Vagina (tissue), 2 donors: ENCODE measurements around the gene TXNRD2. TPM values are rescaled to one million over a fixed set of nuclear protein-coding genes. Genes with fewer than 3 reads are reported as not detected.

Experiments used
- DNase-seq, 2 donors: peaks; one replicate each; pipeline ENCODE4 v3.0.0-alpha.2; 2017; ENCODE audit errors: extremely low spot score in 2 of 2
- H3K27ac ChIP-seq: fragments of 200-600 bp; sonication (generic); one replicate; pipeline ENCODE4 v1.5.1; 2019
- H3K27me3 ChIP-seq: fragments of 200-600 bp; sonication (generic); one replicate; pipeline ENCODE4 v1.5.1; 2019
- H3K36me3 ChIP-seq, 2 donors: fragments of 200-600 bp; sonication (generic); one replicate each; pipeline ENCODE4 v1.5.1; 2017 to 2019
- H3K4me1 ChIP-seq: fragments of 200-600 bp; sonication (generic); one replicate; pipeline ENCODE4 v1.5.1; 2019
- H3K4me3 ChIP-seq, 2 donors: fragments of 200-600 bp; sonication (generic); 1 replicate in 1 of 2; 2 replicates in 1 of 2; pipeline ENCODE4 v1.5.1; 2016 to 2019
- H3K9me3 ChIP-seq: fragments of 200-600 bp; sonication (generic); one replicate; pipeline ENCODE4 v1.5.1; 2019
- POLR2A ChIP-seq, 2 donors: fragments of 450-650 bp; IDR thresholded peaks; one replicate each; pipeline ENCODE4 v1.6.1; 2017; ENCODE audit warnings: antibody characterized with exemption in 2 of 2, mild to moderate bottlenecking in 2 of 2, moderate library complexity in 2 of 2
- POLR2AphosphoS5 ChIP-seq, 2 donors: sonication (generic); formaldehyde crosslinking; IDR thresholded peaks; one replicate each; pipeline ENCODE4 v1.9.0; 2017; ENCODE audit warnings: antibody characterized with exemption in 2 of 2, mild to moderate bottlenecking in 2 of 2, low read depth in 1 of 2; ENCODE audit not compliant: insufficient read depth in 1 of 2
- intact Hi-C: fragments of 100-400 bp; cut with DNase I; formaldehyde crosslinking; loops from one replicate; pipeline ENCODE4 v1.15.1; 2023
- total RNA-seq: library from RNA; depleted of rRNA; stranded (reverse); fragments of >200 nt; gene quantifications from one replicate; pipeline ENCODE4 v1.2.3, GENCODE V29; 2016
- TF ChIP-seq, protein P1 (sequence below), 3 experiments: fragments of 450-650 bp in 2 of 3; fragments of 200-600 bp in 1 of 3; sonication (generic) in 1 of 3; IDR thresholded peaks; one replicate each; pipeline ENCODE4 v1.5.1; 2017 to 2019; ENCODE audit warnings: antibody characterized with exemption in 3 of 3, mild to moderate bottlenecking in 2 of 3, moderate library complexity in 2 of 3

TXNRD2 gene
- total RNA-seq, 1 donor from 2014 or later: 13.5 TPM

DNA sequence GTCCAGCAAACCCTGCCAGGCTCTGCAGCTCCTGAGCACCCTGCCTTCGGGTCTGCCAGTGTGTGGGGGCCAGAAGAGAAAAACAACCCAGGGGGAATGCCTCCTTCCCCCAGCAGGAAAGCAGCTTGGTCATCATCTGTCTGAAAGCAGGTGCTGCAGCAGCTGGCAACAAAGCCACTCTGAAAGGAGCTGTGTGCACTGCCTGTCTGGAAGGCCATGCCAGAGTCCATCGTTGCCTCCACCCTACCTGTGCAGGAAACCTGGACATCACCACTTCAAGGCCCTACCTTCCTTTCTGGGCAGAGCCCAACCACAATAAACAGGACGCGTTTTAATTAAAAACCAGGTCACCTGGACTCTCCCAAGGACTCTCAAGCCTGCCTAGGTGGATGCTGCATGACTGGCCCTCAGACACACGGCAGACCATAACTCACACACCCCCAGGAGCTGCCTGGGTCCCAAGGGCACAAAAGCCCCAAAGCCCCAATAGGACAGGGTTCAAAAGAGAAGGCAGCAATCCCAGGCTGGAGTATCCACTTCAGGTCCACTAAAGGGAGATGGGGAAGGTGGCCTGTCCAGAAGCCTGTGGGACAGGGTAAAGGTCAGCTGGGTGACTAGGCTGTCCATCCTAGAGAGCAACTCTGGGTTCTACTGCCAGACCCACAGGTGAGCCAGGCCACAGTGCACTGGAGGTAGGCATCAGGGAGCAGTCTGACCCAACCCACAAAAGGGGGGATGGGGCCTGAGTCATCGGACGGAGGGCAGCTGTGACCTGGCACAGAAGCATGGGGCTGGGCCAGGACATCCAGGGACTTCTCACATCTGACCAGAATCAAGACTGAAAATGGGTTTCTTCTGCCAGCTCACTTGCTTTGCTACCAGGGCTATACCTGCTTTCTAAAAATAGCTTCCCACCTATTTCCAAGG, 93.1 kb downstream of the TXNRD2 start:
- H3K27ac ChIP-seq: no peak overlapping the region
- peaks cover 79% of the 10 kb centered on the region for H3K4me1 ChIP-seq
- no peak for DNase-seq

DNA sequence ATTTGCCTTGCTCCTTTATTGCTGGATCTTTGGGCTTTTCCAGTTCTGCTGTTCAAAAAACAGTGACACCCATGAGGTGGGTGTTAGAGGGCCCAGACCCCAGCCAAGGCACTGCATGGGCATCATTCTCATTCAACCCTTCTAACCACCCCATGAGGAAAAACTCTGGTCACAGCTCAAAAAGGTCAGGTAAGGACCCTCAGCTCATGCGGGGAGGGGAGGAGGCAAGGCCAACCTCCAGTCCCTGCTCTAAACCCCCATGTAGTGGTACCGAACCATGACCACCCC, 94.3 kb downstream of the TXNRD2 start:
- Histone ChIP-seq H3K9me3 (no peaks in the 10 kb centered on the region), H3K4me1 (peaks cover 77% of the 10 kb centered on the region), H3K27ac (no peak overlapping the region), H3K27me3 (no peaks in the 10 kb centered on the region), H3K4me3 (no peak overlapping the region), H3K36me3 (peaks cover 0 to 15% of the 10 kb centered on the region in 2 donors)
- no peak for TF ChIP-seq POLR2AphosphoS5 (IDR thresholded peaks at IDR 0.05; ENCODE audit: insufficient read depth in 1 of 2, low read depth in 1 of 2)
- no peak for TF ChIP-seq POLR2A (IDR thresholded peaks at IDR 0.05)
- TF ChIP-seq, protein P1, sequence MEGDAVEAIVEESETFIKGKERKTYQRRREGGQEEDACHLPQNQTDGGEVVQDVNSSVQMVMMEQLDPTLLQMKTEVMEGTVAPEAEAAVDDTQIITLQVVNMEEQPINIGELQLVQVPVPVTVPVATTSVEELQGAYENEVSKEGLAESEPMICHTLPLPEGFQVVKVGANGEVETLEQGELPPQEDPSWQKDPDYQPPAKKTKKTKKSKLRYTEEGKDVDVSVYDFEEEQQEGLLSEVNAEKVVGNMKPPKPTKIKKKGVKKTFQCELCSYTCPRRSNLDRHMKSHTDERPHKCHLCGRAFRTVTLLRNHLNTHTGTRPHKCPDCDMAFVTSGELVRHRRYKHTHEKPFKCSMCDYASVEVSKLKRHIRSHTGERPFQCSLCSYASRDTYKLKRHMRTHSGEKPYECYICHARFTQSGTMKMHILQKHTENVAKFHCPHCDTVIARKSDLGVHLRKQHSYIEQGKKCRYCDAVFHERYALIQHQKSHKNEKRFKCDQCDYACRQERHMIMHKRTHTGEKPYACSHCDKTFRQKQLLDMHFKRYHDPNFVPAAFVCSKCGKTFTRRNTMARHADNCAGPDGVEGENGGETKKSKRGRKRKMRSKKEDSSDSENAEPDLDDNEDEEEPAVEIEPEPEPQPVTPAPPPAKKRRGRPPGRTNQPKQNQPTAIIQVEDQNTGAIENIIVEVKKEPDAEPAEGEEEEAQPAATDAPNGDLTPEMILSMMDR (IDR thresholded peaks at IDR 0.05): no peak
- DNase-seq: no peak
- intact Hi-C loops: no loop called here

More for the DNA sequence above, 93.1 kb downstream of the TXNRD2 start:
- Histone ChIP-seq H3K4me3 (no peak overlapping the region), H3K36me3 (peaks cover 0 to 15% of the 10 kb centered on the region in 2 donors), H3K9me3 (no peaks in the 10 kb centered on the region), H3K27me3 (no peaks in the 10 kb centered on the region)
- intact Hi-C loops: no loop called here
- TF ChIP-seq POLR2A (IDR thresholded peaks at IDR 0.05): no peak
- no peak for TF ChIP-seq POLR2AphosphoS5 (IDR thresholded peaks at IDR 0.05; ENCODE audit: insufficient read depth in 1 of 2, low read depth in 1 of 2)
- TF ChIP-seq, protein P1 (IDR thresholded peaks at IDR 0.05): no peak

DNA sequence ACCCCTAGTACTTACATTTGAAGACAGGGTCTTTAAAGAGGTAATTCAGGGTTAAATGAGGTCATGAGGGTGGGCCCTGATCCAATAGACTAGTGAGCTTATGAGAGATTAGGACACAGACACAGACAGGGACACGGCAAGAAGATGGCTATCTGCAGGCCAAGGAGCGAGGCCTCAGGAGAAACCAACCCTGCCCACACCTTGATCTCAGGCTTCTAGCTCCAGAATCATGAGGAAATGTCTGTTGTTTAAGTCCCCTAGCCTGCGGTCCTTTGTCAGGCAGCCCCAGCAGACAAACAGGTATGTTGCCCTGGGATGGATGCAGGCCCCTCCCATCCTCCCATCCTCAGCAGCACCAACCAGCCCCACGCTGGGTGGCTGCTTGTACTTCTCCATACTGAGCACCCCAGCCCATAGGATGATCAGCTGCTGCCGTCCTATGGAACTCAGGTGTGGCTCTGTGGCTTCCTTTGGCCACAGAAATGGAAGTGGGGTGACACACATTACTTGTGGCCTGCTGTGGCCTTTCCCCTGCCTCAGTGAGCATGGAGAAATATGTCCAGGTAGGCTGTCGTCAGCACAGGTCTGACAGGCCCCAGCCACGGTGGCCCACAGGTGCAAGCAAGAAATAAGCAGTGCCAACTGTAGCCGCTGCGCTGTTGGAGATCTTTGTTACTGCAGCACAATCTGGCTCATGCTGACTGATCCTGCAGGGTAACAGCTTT, 94.8 kb downstream of the TXNRD2 start:
- intact Hi-C loops: no loop called here
- Histone ChIP-seq H3K27ac (no peak overlapping the region), H3K27me3 (no peaks in the 10 kb centered on the region), H3K4me3 (no peak overlapping the region), H3K4me1 (peaks cover 76% of the 10 kb centered on the region), H3K9me3 (no peaks in the 10 kb centered on the region), H3K36me3 (peaks cover 0 to 11% of the 10 kb centered on the region in 2 donors)
- no peak for DNase-seq
- TF ChIP-seq, protein P1 (IDR thresholded peaks at IDR 0.05): no peak
- TF ChIP-seq POLR2AphosphoS5 (IDR thresholded peaks at IDR 0.05; ENCODE audit: insufficient read depth in 1 of 2, low read depth in 1 of 2) (no peak), POLR2A (IDR thresholded peaks at IDR 0.05) (no peak)

DNA sequence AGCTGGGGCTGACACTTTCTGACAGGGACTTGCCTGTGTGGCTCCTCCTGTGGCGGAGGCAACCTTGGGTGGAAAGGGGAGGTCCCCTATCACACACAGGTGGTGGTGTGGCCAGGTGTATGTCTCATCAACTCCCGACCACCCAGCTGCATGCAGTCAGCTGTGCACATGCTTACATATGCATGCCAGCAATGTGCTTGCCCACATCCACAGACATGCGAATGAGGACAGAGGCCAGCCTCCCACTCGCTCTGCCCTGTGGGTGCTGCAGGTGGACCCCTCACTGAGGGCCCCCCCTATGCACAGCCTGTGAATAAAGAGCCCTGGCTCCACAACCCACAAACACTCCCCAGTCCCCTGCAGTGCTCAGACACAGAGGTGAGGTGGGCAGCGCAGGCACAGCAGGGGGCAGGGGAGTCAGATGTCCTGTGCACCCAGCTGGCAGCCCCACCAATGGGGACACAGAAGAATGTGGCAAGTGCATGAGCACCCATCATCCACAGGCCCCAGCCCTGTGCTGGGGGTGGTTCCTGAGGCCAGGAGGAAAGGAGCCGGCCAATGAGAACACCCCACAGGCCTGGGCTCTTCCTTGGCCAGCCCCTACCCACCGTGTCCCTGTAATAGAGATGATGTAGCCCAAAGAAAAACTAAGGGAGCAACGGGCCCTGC, 96.4 kb downstream of the TXNRD2 start:
- TF ChIP-seq, protein P1 (IDR thresholded peaks at IDR 0.05): no peak
- TF ChIP-seq POLR2A (IDR thresholded peaks at IDR 0.05) (no peak), POLR2AphosphoS5 (IDR thresholded peaks at IDR 0.05; ENCODE audit: insufficient read depth in 1 of 2, low read depth in 1 of 2) (no peak)
- Histone ChIP-seq H3K27me3 (no peaks in the 10 kb centered on the region), H3K4me3 (no peak overlapping the region), H3K9me3 (no peaks in the 10 kb centered on the region), H3K27ac (no peak overlapping the region), H3K4me1 (peaks cover 62% of the 10 kb centered on the region), H3K36me3 (no peaks in the 10 kb centered on the region)
- DNase-seq: no peak
- intact Hi-C loops: no loop called here
